Smooth muscle cell (in vitro differentiated cells): Measurements from ENCODE around the gene PAPOLA. TPM values are rescaled to one million over a fixed set of nuclear protein-coding genes. Genes with fewer than 3 reads are reported as not detected.
"Not testable (repeated sequence)": the region's sequence is repeated elsewhere in the genome, so short reads cannot be mapped to it uniquely, and the experiment has no call there.

Source experiments
- DNase-seq: peaks from one replicate; lab custom pipeline; 2025; ENCODE audit not compliant: unreplicated experiment; lab: John Stamatoyannopoulos, UW
- H2AFZ ChIP-seq: fragments of 200-600 bp; sonication (generic); 2 replicates; pipeline ENCODE4 v1.6.0; 2016; ENCODE audit warnings: antibody characterized with exemption, low read depth, mild to moderate bottlenecking
- H3F3A ChIP-seq: fragments of 200-600 bp; sonication (generic); 2 replicates; pipeline ENCODE4 v1.6.0; 2017; ENCODE audit warnings: antibody characterized with exemption, low read depth
- H3K27ac ChIP-seq: fragments of 200-600 bp; sonication (generic); 2 replicates; pipeline ENCODE4 v1.5.1; 2016; ENCODE audit warnings: low read depth, mild to moderate bottlenecking
- H3K27me3 ChIP-seq: fragments of 200-600 bp; sonication (generic); 2 replicates; pipeline ENCODE4 v1.6.1; 2016; ENCODE audit warnings: low read depth, mild to moderate bottlenecking
- H3K36me3 ChIP-seq: fragments of 200-600 bp; sonication (generic); 2 replicates; pipeline ENCODE4 v1.5.1; 2016; ENCODE audit warnings: low read depth
- H3K4me1 ChIP-seq: fragments of 200-600 bp; sonication (generic); 2 replicates; pipeline ENCODE4 v1.5.1; 2016; ENCODE audit warnings: low read depth
- H3K4me2 ChIP-seq: fragments of 200-600 bp; sonication (generic); 2 replicates; pipeline ENCODE4 v1.6.0; 2016; ENCODE audit warnings: mild to moderate bottlenecking
- H3K4me3 ChIP-seq: fragments of 200-600 bp; sonication (generic); 2 replicates; pipeline ENCODE4 v1.5.1; 2016; ENCODE audit warnings: mild to moderate bottlenecking
- H3K79me2 ChIP-seq: fragments of 200-600 bp; sonication (generic); 2 replicates; pipeline ENCODE4 v1.6.0; 2016; ENCODE audit warnings: low read depth, mild to moderate bottlenecking
- H3K9ac ChIP-seq: fragments of 200-600 bp; sonication (generic); 2 replicates; pipeline ENCODE4 v1.6.0; 2016; ENCODE audit warnings: low read depth
- H3K9me3 ChIP-seq: fragments of 200-600 bp; sonication (generic); replicated peaks from 2 replicates; pipeline ENCODE4 v1.5.1; 2016; ENCODE audit warnings: low read depth
- H4K20me1 ChIP-seq: fragments of 200-600 bp; sonication (generic); 2 replicates; pipeline ENCODE4 v1.6.0; 2016; ENCODE audit warnings: low read depth
- CTCF ChIP-seq: fragments of 200-600 bp; sonication (generic); IDR thresholded peaks from 2 replicates; pipeline ENCODE4 v1.5.1; 2017; ENCODE audit warnings: borderline replicate concordance, mild to moderate bottlenecking, antibody characterized with exemption; ENCODE audit not compliant: insufficient read depth, poor library complexity, severe bottlenecking
- WGBS: methylation state at CpG from one replicate; pipeline ENCODE4 v1.1.7; 2016; ENCODE audit warnings: low lambda C conversion rate; 5-methylcytosine and 5-hydroxymethylcytosine counted together
- polyA plus RNA-seq: library from polyadenylated mRNA; unstranded; fragments of >200 nt; fragmentation: Nextera tagmentation; extraction: Ambion mirVana; gene quantifications from 2 replicates; pipeline ENCODE4 v1.2.1, GENCODE V29; 2016
- total RNA-seq: library from RNA; depleted of rRNA; stranded (reverse); fragments of >200 nt; gene quantifications from 2 replicates; pipeline ENCODE4 v1.2.3, GENCODE V29; 2014

PAPOLA gene
- total and polyA plus RNA-seq, 2 experiments from 2014 or later, result 109 to 137 TPM

GRCh38 chr14:96470331-96470730 lies 31.9 kb upstream of the PAPOLA start:
- no peak overlapping the region for H3K9ac ChIP-seq
- no peak overlapping the region for H2AFZ ChIP-seq
- no peaks in the 10 kb centered on the region for H3K4me1 ChIP-seq
- H3K4me3 ChIP-seq, result no peak overlapping the region
- no peaks in the 10 kb centered on the region for H3F3A ChIP-seq
- H3K4me2 ChIP-seq, result no peak overlapping the region
- DNase-seq, result no peak
- H3K9me3 ChIP-seq, result no peaks in the 10 kb centered on the region
- TF ChIP-seq CTCF, result no peak
- H3K27ac ChIP-seq, result no peak overlapping the region
- no peaks in the 10 kb centered on the region for H3K36me3 ChIP-seq
- H4K20me1 ChIP-seq, result no peaks in the 10 kb centered on the region
- 76% methylated on average over 4 of the region's 4 CpGs for WGBS
- H3K79me2 ChIP-seq, result no peaks in the 10 kb centered on the region
- H3K27me3 ChIP-seq, result no peaks in the 10 kb centered on the region

- H3K4me1 ChIP-seq, H3K4me2 ChIP-seq, H3K9ac ChIP-seq, H3K9me3 ChIP-seq, H3K79me2 ChIP-seq, H3F3A ChIP-seq, H3K27me3 ChIP-seq, DNase-seq, H3K36me3 ChIP-seq, H3K4me3 ChIP-seq, H3K27ac ChIP-seq, H4K20me1 ChIP-seq, H2AFZ ChIP-seq: not testable (repeated sequence)
- WGBS, result 97% methylated on average over 4 of the region's 4 CpGs
These were observed 31.2 kb upstream of the PAPOLA start for GRCh38 chr14:96470967-96471366.

GRCh38 chr14:96478119-96478518 lies 24.1 kb upstream of the PAPOLA start:
- Histone ChIP-seq H3K4me1 (no peaks in the 10 kb centered on the region), H3F3A (no peaks in the 10 kb centered on the region), H3K4me2 (no peak overlapping the region), H2AFZ (no peak overlapping the region), H3K27me3 (no peaks in the 10 kb centered on the region), H3K36me3 (no peaks in the 10 kb centered on the region), H3K4me3 (no peak overlapping the region), H3K9me3 (no peaks in the 10 kb centered on the region), H3K79me2 (no peaks in the 10 kb centered on the region), H3K9ac (no peak overlapping the region), H3K27ac (no peak overlapping the region), H4K20me1 (no peaks in the 10 kb centered on the region)
- WGBS, result 89% methylated on average over 5 of the region's 6 CpGs
- no peak for TF ChIP-seq CTCF
- no peak for DNase-seq

- H3K9ac ChIP-seq, result no peak overlapping the region
- H3K27ac ChIP-seq, result no peak overlapping the region
- H3K27me3 ChIP-seq, result no peaks in the 10 kb centered on the region
- no peaks in the 10 kb centered on the region for H3K79me2 ChIP-seq
- no peaks in the 10 kb centered on the region for H3K36me3 ChIP-seq
- no peaks in the 10 kb centered on the region for H3F3A ChIP-seq
- DNase-seq, result no peak
- H3K4me1 ChIP-seq, result no peaks in the 10 kb centered on the region
- no peak overlapping the region for H2AFZ ChIP-seq
- H4K20me1 ChIP-seq, result no peaks in the 10 kb centered on the region
- no peak for TF ChIP-seq CTCF
- no peaks in the 10 kb centered on the region for H3K9me3 ChIP-seq
- H3K4me3 ChIP-seq, result no peak overlapping the region
- H3K4me2 ChIP-seq, result no peak overlapping the region
- WGBS, result 81% methylated on average over 10 of the region's 10 CpGs
These were observed 22.6 kb upstream of the PAPOLA start for GRCh38 chr14:96479435-96480146.
